ENCODE data around the gene BHMT. TPM values are rescaled to one million over a fixed set of nuclear protein-coding genes. Genes with fewer than 3 reads are reported as not detected.

BHMT gene
- total and polyA plus RNA-seq, 9 donors, result 0.09 to 0.60 (median 0.21) TPM; not detected in 1

DNA sequence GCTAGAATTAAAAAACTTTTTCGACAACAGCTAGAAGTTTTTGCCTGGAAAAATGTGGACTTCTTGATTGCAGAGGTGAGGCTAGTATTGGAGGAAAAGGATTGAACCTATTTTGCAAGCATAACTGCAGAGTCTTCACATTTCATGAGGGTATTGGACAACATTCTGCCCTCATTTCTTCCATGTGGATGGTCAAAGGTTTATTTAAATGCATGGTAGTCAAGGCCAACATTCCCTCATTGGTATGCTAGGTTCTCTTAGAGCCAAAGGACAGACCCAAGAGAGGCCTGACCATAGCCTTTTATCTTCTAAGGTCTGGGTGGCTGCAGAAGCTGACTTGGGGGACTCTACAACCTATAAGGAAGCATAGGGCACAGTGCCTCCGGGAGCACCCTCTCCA lies 30.8 kb upstream of the BHMT start:
- no peak overlapping the region for H3K27ac ChIP-seq (ENCODE audit: low read length)
- H3K4me1 ChIP-seq (ENCODE audit: control insufficient read depth, insufficient read depth, low read length), result no peaks in the 10 kb centered on the region
- H3K4me3 ChIP-seq (ENCODE audit: low read length), result no peak overlapping the region
- 100% methylated on average over 1 of the region's 2 CpGs for WGBS (ENCODE audit: insufficient coverage)
- no peaks in the 10 kb centered on the region for H3K9me3 ChIP-seq (replicated peaks; ENCODE audit: control insufficient read depth, low read depth, low read length)
- no peak for DNase-seq
- no peaks in the 10 kb centered on the region for H3K27me3 ChIP-seq (ENCODE audit: control insufficient read depth, insufficient read depth, low read length)
- no peaks in the 10 kb centered on the region for H3K36me3 ChIP-seq (ENCODE audit: control insufficient read depth, insufficient read depth, low read length)

DNA sequence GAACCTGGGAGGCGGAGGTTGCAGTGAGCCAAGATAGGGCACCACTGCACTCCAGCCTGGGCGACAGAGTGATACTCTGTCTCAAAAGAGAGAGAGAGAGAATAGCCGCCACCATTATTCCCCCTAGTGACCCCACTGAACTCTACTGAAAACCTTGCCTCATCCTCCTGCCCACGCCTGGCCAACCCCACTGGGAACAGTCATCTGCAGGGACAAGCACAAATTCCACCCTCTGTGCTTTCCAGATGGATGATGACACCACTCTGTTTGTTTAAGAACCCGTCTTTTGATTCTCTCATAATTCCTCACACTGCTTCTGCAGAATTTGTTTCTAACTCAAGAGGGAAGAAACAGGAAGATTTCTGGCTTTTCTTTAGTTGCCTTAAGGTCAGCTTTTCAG lies 29.8 kb upstream of the BHMT start:
- no peak overlapping the region for H3K4me3 ChIP-seq (ENCODE audit: low read length)
- H3K27me3 ChIP-seq (ENCODE audit: control insufficient read depth, insufficient read depth, low read length), result no peaks in the 10 kb centered on the region
- DNase-seq, result no peak
- H3K9me3 ChIP-seq (replicated peaks; ENCODE audit: control insufficient read depth, low read depth, low read length), result no peaks in the 10 kb centered on the region
- H3K27ac ChIP-seq (ENCODE audit: low read length), result no peak overlapping the region
- WGBS (ENCODE audit: insufficient coverage), result 94% methylated on average over 3 of the region's 5 CpGs
- no peaks in the 10 kb centered on the region for H3K36me3 ChIP-seq (ENCODE audit: control insufficient read depth, insufficient read depth, low read length)
- H3K4me1 ChIP-seq (ENCODE audit: control insufficient read depth, insufficient read depth, low read length), result no peaks in the 10 kb centered on the region

DNA sequence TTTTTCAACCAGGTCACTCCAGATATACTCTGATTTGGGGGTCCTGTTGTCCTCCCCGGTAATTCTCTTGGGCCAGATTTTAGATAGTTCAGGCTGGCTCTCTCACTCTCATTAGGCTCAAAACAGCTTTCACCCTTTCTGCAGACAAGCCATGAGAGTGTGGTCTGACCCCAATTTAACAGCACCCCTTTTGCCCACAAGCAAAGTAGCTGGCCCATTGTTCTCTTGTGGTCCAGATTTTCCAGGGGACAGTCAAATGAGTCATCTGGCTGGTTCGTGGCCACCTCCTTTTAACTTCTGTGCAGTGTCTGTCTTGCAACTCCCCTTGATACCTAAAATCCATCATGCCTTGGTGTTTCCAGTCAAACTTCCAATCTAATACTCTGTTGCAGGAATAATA lies 25.5 kb upstream of the BHMT start:
- Histone ChIP-seq H3K4me3 (ENCODE audit: low read length) (no peak overlapping the region), H3K27ac (ENCODE audit: low read length) (no peak overlapping the region), H3K36me3 (ENCODE audit: control insufficient read depth, insufficient read depth, low read length) (no peaks in the 10 kb centered on the region), H3K4me1 (ENCODE audit: control insufficient read depth, insufficient read depth, low read length) (no peaks in the 10 kb centered on the region), H3K27me3 (ENCODE audit: control insufficient read depth, insufficient read depth, low read length) (no peaks in the 10 kb centered on the region), H3K9me3 (replicated peaks; ENCODE audit: control insufficient read depth, low read depth, low read length) (no peaks in the 10 kb centered on the region)
- no peak for DNase-seq
- WGBS (ENCODE audit: insufficient coverage), result 78% methylated on average over 2 of the region's 2 CpGs

DNA sequence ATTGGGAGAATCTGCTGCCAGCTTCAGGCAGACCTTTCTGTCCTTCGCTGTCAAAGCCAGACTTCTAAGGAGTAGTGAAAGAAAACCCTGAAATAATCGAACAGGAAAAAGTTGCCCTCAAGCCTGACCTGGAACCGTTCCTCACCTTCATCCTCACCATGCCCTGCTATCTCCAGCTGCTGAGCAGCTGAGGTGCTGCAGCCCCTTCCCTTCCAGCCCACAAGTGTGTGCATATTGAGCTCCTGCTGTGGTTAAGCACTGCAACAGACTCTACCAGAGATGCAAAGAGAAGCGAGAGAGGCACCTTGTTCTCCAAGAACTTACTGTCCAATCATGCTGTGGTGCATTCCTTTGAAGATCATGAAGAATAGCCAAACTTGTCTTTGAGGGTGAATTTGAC lies 23.1 kb upstream of the BHMT start:
- Histone ChIP-seq H3K27me3 (ENCODE audit: control insufficient read depth, insufficient read depth, low read length) (no peaks in the 10 kb centered on the region), H3K36me3 (ENCODE audit: control insufficient read depth, insufficient read depth, low read length) (no peaks in the 10 kb centered on the region), H3K4me3 (ENCODE audit: low read length) (no peak overlapping the region), H3K9me3 (replicated peaks; ENCODE audit: control insufficient read depth, low read depth, low read length) (no peaks in the 10 kb centered on the region), H3K27ac (ENCODE audit: low read length) (no peak overlapping the region), H3K4me1 (ENCODE audit: control insufficient read depth, insufficient read depth, low read length) (no peaks in the 10 kb centered on the region)
- no CpG with 5 or more reads among the region's 4 CpGs for WGBS (ENCODE audit: insufficient coverage)
- DNase-seq, result no peak

DNA sequence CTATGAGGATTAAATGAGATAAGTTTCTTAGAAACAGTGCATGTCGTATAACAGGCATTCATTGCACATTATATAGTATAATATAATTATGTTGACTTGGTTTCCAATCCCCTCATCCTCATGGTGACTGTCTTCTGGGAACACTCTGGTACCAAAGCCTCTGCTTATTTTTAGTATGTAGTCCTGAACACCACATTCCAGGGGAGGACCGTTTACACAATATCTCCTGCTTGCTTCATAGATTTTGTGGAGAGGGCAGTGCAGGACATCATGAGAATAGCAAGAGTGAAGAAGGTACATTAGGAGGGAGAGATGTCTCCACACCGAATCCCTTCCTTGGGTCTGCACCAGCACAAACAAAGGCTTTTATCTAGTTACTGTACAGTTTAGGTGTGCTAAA lies 20.5 kb upstream of the BHMT start:
- Histone ChIP-seq H3K36me3 (ENCODE audit: control insufficient read depth, insufficient read depth, low read length) (no peaks in the 10 kb centered on the region), H3K4me3 (ENCODE audit: low read length) (no peak overlapping the region), H3K27ac (ENCODE audit: low read length) (no peak overlapping the region), H3K4me1 (ENCODE audit: control insufficient read depth, insufficient read depth, low read length) (no peaks in the 10 kb centered on the region), H3K9me3 (replicated peaks; ENCODE audit: control insufficient read depth, low read depth, low read length) (no peaks in the 10 kb centered on the region), H3K27me3 (ENCODE audit: control insufficient read depth, insufficient read depth, low read length) (no peaks in the 10 kb centered on the region)
- no peak for DNase-seq
- no CpG with 5 or more reads among the region's 3 CpGs for WGBS (ENCODE audit: insufficient coverage)

DNA sequence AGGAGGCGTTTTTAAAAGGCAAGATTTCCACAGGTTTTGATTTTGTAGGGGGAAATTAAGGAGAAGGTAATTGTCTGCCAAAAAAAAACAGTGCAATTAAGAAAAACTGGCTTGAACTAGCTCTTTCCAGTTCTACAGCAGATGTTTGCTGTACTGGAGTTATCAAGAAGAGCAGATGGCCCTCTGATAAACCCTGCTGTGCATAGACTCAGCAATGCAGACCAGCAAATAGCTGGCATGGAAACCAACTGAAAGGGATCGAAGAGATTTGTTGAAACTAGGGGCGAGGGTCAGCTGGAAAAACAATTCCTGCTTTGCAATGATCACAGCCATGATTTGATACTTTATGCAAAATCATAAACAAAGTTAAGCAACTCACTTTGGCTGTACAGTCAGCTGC lies 17.8 kb upstream of the BHMT start:
- Histone ChIP-seq H3K27me3 (ENCODE audit: control insufficient read depth, insufficient read depth, low read length) (no peaks in the 10 kb centered on the region), H3K4me1 (ENCODE audit: control insufficient read depth, insufficient read depth, low read length) (no peaks in the 10 kb centered on the region), H3K4me3 (ENCODE audit: low read length) (no peak overlapping the region), H3K27ac (ENCODE audit: low read length) (no peak overlapping the region), H3K9me3 (replicated peaks; ENCODE audit: control insufficient read depth, low read depth, low read length) (no peaks in the 10 kb centered on the region), H3K36me3 (ENCODE audit: control insufficient read depth, insufficient read depth, low read length) (no peaks in the 10 kb centered on the region)
- DNase-seq, result no peak
- 20% methylated on average over 1 of the region's 3 CpGs for WGBS (ENCODE audit: insufficient coverage)

DNA sequence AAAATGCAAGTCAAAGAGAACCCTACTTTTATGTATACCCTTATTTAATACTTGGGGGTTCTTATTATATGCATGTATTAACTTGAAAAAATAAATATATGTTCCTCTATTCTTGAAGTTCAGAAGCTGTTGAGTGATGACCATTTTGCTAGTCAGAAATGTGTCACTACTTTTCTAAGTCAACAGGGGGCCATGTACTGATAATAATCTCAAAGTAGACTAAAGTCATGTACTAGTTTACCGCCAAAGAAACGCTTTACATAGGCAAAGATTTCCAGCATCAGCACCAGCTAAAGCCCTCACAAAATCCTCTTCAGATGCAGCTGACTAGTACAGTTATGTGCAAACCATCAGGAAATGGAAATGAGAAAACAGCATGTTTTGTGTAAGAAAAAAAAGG lies 5.7 kb upstream of the BHMT start:
- Histone ChIP-seq H3K36me3 (ENCODE audit: control insufficient read depth, insufficient read depth, low read length) (no peaks in the 10 kb centered on the region), H3K4me1 (ENCODE audit: control insufficient read depth, insufficient read depth, low read length) (no peaks in the 10 kb centered on the region), H3K9me3 (replicated peaks; ENCODE audit: control insufficient read depth, low read depth, low read length) (no peaks in the 10 kb centered on the region), H3K27me3 (ENCODE audit: control insufficient read depth, insufficient read depth, low read length) (peaks cover 18% of the 10 kb centered on the region), H3K4me3 (ENCODE audit: low read length) (no peak overlapping the region), H3K27ac (ENCODE audit: low read length) (no peak overlapping the region)
- DNase-seq, result no peak
- WGBS (ENCODE audit: insufficient coverage), result no CpG with 5 or more reads among the region's 2 CpGs

DNA sequence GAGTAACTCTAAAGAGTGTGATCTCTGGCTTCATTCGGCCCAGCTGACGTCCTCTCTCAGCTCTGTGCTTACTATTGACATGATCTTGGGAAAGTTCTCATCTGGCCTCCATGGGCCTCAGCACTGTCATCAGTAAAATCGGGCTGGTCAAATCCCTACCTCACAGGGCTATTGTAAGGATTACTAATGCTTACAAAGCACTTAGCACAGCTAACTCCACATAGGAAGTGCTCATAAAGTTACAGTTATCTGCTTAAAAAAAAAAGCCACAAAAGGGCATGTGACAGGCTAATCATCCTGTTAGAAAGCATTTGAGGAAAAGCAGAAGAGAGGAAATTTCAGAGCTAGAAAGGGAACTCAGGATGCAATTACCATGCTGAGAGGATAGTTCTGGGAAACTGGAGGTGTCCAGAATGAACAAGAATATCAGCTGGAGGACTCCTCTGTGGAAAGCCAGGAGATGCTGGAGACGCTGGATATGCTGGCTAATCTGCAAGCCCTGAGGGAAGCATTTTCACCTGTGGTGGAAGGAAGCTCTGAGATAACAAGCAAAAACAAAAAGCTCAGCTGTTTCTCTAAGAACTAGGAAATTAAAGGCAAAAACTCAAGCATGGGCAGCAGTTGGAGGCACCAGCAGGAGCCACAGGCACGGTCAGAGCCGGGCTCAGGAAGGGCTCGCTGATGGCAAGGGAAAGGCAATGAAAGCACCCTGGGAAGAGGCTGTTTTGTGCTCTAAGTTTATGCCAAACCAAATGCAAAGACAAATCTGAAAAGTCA lies 4.4 kb upstream of the BHMT start:
- Histone ChIP-seq H3K36me3 (ENCODE audit: control insufficient read depth, insufficient read depth, low read length) (no peaks in the 10 kb centered on the region), H3K4me1 (ENCODE audit: control insufficient read depth, insufficient read depth, low read length) (peaks cover 9% of the 10 kb centered on the region), H3K27me3 (ENCODE audit: control insufficient read depth, insufficient read depth, low read length) (peaks cover 29% of the 10 kb centered on the region), H3K4me3 (ENCODE audit: low read length) (no peak overlapping the region), H3K27ac (ENCODE audit: low read length) (no peak overlapping the region), H3K9me3 (replicated peaks; ENCODE audit: control insufficient read depth, low read depth, low read length) (no peaks in the 10 kb centered on the region)
- peak; percentile 41 for DNase-seq
- WGBS (ENCODE audit: insufficient coverage), result 35% methylated on average over 6 of the region's 7 CpGs

DNA sequence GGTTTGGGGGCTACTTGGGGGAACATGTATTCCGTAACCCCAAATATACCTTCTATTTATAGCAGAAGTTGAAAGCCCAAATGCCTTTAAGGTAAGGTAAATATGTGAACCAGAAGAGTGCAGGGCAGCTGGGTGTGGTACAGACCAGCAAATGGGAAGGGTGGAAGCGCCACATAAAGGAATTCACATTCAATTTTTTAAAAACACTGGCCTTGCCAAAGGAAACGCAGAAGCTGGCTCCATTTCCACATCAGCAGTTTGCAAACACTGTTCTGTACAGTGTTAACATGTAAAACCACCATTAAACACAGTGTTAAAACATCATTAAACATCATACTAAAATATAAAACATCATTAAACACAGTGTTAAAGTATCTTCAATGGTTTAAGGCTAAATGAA lies 3.5 kb upstream of the BHMT start:
- H3K27ac ChIP-seq (ENCODE audit: low read length), result no peak overlapping the region
- H3K27me3 ChIP-seq (ENCODE audit: control insufficient read depth, insufficient read depth, low read length), result peaks cover 38% of the 10 kb centered on the region
- no peaks in the 10 kb centered on the region for H3K9me3 ChIP-seq (replicated peaks; ENCODE audit: control insufficient read depth, low read depth, low read length)
- H3K4me3 ChIP-seq (ENCODE audit: low read length), result no peak overlapping the region
- no peak for DNase-seq
- H3K4me1 ChIP-seq (ENCODE audit: control insufficient read depth, insufficient read depth, low read length), result peaks cover 11% of the 10 kb centered on the region
- WGBS (ENCODE audit: insufficient coverage), result no CpG with 5 or more reads among the region's 3 CpGs
- no peaks in the 10 kb centered on the region for H3K36me3 ChIP-seq (ENCODE audit: control insufficient read depth, insufficient read depth, low read length)

DNA sequence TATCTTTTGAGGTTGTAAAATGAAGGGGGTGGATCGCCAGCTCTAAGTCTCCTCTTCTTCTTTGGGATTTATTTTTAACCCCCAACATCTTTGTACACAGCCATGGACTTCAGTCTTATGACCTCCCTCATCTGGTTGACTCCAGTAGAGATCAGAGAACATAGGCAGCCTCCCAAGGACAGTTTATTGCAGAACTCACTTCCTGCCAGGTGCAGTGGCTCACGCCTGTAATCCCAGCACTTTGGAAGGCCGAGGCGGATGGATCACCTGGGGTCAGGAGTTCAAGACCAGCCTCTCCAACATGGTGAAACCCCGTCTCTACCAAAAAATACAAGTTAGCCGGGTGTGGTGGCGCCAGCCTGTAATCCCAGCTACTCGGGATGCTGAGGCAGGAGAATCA lies 2.8 kb upstream of the BHMT start:
- Histone ChIP-seq H3K4me3 (ENCODE audit: low read length) (no peak overlapping the region), H3K27ac (ENCODE audit: low read length) (no peak overlapping the region), H3K36me3 (ENCODE audit: control insufficient read depth, insufficient read depth, low read length) (no peaks in the 10 kb centered on the region), H3K27me3 (ENCODE audit: control insufficient read depth, insufficient read depth, low read length) (peaks cover 40% of the 10 kb centered on the region), H3K4me1 (ENCODE audit: control insufficient read depth, insufficient read depth, low read length) (peaks cover 11% of the 10 kb centered on the region), H3K9me3 (replicated peaks; ENCODE audit: control insufficient read depth, low read depth, low read length) (no peaks in the 10 kb centered on the region)
- 48% methylated on average over 3 of the region's 8 CpGs for WGBS (ENCODE audit: insufficient coverage)
- no peak for DNase-seq
